ENCODE data around the gene PIEZO1. TPM values are rescaled to one million over a fixed set of nuclear protein-coding genes. Genes with fewer than 3 reads are reported as not detected.
"Not testable (repeated sequence)": the region's sequence is repeated elsewhere in the genome, so short reads cannot be mapped to it uniquely, and the experiment has no call there.

Gene PIEZO1
- total and polyA plus RNA-seq, 8 donors = 75.3 to 193 (median 103) TPM

DNA sequence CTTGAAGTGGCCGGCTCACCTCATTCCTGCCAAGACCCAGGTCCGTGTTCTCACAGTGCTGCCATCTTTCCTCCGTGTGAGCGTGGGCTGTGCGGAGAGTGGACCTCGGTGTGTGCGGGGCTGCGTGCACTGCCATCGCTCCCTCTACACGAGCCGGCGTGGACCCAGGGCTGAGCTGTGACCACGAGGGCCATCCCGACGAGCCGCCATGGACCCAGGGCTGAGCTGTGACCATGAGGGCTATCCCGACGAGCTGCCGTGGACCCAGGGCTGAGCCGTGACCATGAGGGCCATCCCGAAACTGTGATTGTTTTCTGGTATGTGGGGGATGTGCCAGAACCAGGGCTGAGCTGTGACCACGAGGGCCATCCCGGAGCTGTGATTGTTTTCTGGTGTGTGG is 113.2 kb downstream of the PIEZO1 start:
- no peak for ATAC-seq
- no peaks in the 10 kb centered on the region for H3K4me1 ChIP-seq
- peaks cover 0 to 23% of the 10 kb centered on the region in 2 donors for H3K36me3 ChIP-seq
- TF ChIP-seq, protein P1, sequence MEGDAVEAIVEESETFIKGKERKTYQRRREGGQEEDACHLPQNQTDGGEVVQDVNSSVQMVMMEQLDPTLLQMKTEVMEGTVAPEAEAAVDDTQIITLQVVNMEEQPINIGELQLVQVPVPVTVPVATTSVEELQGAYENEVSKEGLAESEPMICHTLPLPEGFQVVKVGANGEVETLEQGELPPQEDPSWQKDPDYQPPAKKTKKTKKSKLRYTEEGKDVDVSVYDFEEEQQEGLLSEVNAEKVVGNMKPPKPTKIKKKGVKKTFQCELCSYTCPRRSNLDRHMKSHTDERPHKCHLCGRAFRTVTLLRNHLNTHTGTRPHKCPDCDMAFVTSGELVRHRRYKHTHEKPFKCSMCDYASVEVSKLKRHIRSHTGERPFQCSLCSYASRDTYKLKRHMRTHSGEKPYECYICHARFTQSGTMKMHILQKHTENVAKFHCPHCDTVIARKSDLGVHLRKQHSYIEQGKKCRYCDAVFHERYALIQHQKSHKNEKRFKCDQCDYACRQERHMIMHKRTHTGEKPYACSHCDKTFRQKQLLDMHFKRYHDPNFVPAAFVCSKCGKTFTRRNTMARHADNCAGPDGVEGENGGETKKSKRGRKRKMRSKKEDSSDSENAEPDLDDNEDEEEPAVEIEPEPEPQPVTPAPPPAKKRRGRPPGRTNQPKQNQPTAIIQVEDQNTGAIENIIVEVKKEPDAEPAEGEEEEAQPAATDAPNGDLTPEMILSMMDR (IDR thresholded peaks at IDR 0.05) = no peak
- H3K27me3 ChIP-seq = no peaks in the 10 kb centered on the region
- no peak for DNase-seq
- intact Hi-C loops (cut with DNase I) = no loop called here
- no peaks in the 10 kb centered on the region for H3K9me3 ChIP-seq
- H3K27ac ChIP-seq = no peak overlapping the region
- no peak overlapping the region for H3K4me3 ChIP-seq

DNA sequence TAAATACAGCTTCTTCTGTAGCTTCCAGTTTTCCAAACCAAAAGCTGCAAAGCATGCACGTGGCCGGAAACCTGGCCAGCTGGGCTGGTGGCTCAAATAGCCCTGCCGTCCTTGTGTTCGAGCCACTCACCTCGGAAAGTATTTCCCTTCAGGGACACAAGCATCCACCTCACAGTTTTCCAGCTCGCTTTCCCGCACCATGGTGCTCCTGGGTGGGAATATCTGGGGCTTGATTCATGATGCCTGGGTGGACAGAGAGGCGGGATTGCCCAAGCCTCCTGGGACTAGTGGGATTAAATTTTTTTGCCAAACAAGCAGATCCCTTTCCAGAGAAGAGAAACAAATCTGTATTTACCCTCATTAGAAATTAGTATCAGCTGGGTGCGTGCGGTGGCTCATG is 115.0 kb downstream of the PIEZO1 start:
- TF ChIP-seq, protein P1 (IDR thresholded peaks at IDR 0.05) = no peak
- Histone ChIP-seq H3K4me1 (peaks cover 0 to 5% of the 10 kb centered on the region in 2 donors), H3K27me3 (no peaks in the 10 kb centered on the region), H3K4me3 (no peak overlapping the region), H3K36me3 (peaks cover 0 to 19% of the 10 kb centered on the region in 2 donors), H3K9me3 (no peaks in the 10 kb centered on the region), H3K27ac (no peak overlapping the region)
- DNase-seq = no peak
- no peak for ATAC-seq
- intact Hi-C loops (cut with DNase I) = no loop called here

DNA sequence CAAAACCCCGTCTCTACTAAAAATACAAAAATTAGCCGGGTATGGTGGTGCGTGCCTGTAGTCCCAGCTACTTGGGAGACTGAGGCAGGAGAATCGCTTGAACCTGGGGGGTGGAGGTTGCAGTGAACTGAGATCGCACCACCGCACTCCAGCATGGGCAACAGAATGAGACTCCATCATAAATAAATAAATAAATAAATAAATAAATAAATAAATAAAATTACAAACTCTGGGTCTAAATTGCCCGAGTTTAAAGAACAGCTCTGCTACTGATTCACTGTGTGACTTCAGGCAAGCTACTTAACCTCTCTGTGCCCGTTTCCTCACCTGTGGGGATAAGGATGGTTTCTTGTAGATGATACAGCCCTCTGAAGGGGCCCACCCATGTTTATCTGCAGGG is 115.5 kb downstream of the PIEZO1 start:
- Histone ChIP-seq H3K36me3 (peaks cover 0 to 17% of the 10 kb centered on the region in 2 donors), H3K4me1 (peaks cover 0 to 10% of the 10 kb centered on the region in 2 donors)
- ATAC-seq; intact Hi-C loops (cut with DNase I); DNase-seq; H3K9me3 ChIP-seq; H3K4me3 ChIP-seq; H3K27me3 ChIP-seq; H3K27ac ChIP-seq: not testable (repeated sequence)

DNA sequence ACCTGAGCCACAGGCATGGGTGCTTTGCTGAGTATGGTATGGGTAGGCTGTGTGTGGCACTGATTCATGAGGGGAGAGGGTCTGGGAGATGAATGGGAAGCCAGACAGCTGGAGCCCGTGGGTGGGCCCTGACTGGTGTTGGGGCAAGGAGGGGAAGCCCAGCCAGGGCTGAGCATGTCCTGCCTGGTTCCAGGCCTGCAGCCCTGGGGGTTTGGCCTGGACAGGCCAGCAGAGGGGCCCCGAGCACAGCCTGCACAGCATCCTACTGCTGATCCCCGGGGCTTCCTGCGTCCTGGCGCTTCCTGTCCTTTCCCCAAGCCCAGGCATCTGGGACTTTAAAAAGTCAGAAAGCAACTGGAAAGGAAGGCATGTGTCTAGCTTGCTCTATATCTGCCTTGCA is 117.6 kb downstream of the PIEZO1 start:
- Histone ChIP-seq H3K4me3 (no peak overlapping the region), H3K4me1 (peaks cover 0 to 18% of the 10 kb centered on the region in 2 donors), H3K9me3 (no peaks in the 10 kb centered on the region), H3K27ac (no peak overlapping the region), H3K36me3 (peaks cover 0 to 4% of the 10 kb centered on the region in 2 donors), H3K27me3 (no peaks in the 10 kb centered on the region)
- DNase-seq (no peak), ATAC-seq (no peak)
- intact Hi-C loops (cut with DNase I) = no loop called here
- TF ChIP-seq, protein P1 (IDR thresholded peaks at IDR 0.05) = no peak

DNA sequence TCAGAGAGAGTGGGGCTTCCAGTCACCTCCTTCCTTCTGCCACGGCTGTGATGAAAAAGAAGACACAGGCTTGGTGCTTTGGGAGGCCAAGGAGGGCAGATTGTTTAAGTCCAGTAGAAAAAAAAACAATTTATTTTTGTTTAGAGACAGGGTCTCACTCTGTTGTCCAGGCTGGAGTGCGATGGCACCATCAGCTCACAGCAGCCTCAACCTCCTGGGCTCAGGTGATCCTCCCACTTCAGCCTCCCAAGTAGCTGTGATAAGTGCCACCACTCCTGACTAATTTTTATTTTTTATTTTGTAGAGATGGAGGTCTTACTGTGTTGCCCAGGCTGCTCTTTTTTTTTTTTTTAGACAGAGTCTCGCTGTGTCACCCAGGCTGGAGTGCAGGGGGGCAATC is 119.5 kb downstream of the PIEZO1 start:
- Histone ChIP-seq H3K36me3 (no peaks in the 10 kb centered on the region), H3K4me1 (peaks cover 0 to 35% of the 10 kb centered on the region in 2 donors), H3K9me3 (no peaks in the 10 kb centered on the region), H3K27ac (no peak overlapping the region), H3K4me3 (no peak overlapping the region), H3K27me3 (no peaks in the 10 kb centered on the region)
- TF ChIP-seq, protein P1 (IDR thresholded peaks at IDR 0.05) = no peak
- intact Hi-C loops (cut with DNase I) = no loop called here
- no peak for ATAC-seq
- no peak for DNase-seq

Small RNAs within 50 kb of the gene (microRNA-seq; reads per million reads assigned to microRNA genes)
- 0 reads per million in 2 donors for gene MIR4722

Other genes with a start within 250 kb of the PIEZO1 start
- 10 to 100 TPM; 37.1 to 48.2 TPM for gene ZC3H18, start 214.8 kb downstream of the PIEZO1 start, total RNA-seq
- gene ZC3H18, start 214.8 kb downstream of the PIEZO1 start, polyA plus RNA-seq (ENCODE audit: insufficient read length in 6 of 6) = 10 to 100 TPM; 33.8 to 53.1 (median 38.5) TPM
- not detected for gene IL17C, start 146.6 kb downstream of the PIEZO1 start, total RNA-seq
- not detected for gene IL17C, start 146.6 kb downstream of the PIEZO1 start, polyA plus RNA-seq (ENCODE audit: insufficient read length in 6 of 6)
- gene CYBA, start 134.2 kb downstream of the PIEZO1 start, total RNA-seq = 100 to 1,000 TPM; 243 to 396 TPM
- 10 to 100 TPM; 48.8 to 93.9 (median 70.9) TPM for gene CYBA, start 134.2 kb downstream of the PIEZO1 start, polyA plus RNA-seq (ENCODE audit: insufficient read length in 6 of 6)
- 100 to 1,000 TPM in 1 of 2 donors, 10 to 100 TPM in 1; 66.3 to 154 TPM for gene MVD, start 122.1 kb downstream of the PIEZO1 start, total RNA-seq
- gene MVD, start 122.1 kb downstream of the PIEZO1 start, polyA plus RNA-seq (ENCODE audit: insufficient read length in 6 of 6) = 10 to 100 TPM; 24.3 to 47.7 (median 32.7) TPM
- 1 to 10 TPM; 1.9 to 2.3 TPM for gene SNAI3, start 98.7 kb downstream of the PIEZO1 start, total RNA-seq
- 1 to 10 TPM in 4 of 6 donors, under 1 TPM in 2; 0.86 to 1.9 (median 1.7) TPM for gene SNAI3, start 98.7 kb downstream of the PIEZO1 start, polyA plus RNA-seq (ENCODE audit: insufficient read length in 6 of 6)
- gene RNF166, start 78.8 kb downstream of the PIEZO1 start, total RNA-seq = 10 to 100 TPM; 28.4 to 54.0 TPM
- 10 to 100 TPM; 14.8 to 24.5 (median 15.4) TPM for gene RNF166, start 78.8 kb downstream of the PIEZO1 start, polyA plus RNA-seq (ENCODE audit: insufficient read length in 6 of 6)
- gene CTU2, start 78.7 kb downstream of the PIEZO1 start, total RNA-seq = 10 to 100 TPM; 15.4 to 19.8 TPM
- 10 to 100 TPM in 4 of 6 donors, 1 to 10 TPM in 2; 9.7 to 17.1 (median 12.1) TPM for gene CTU2, start 78.7 kb downstream of the PIEZO1 start, polyA plus RNA-seq (ENCODE audit: insufficient read length in 6 of 6)
- 10 to 100 TPM in 1 of 2 donors, 1 to 10 TPM in 1; 9.3 to 14.5 TPM for gene CDT1, start 18.6 kb upstream of the PIEZO1 start, total RNA-seq
- 10 to 100 TPM; 10.8 to 20.4 (median 13.4) TPM for gene CDT1, start 18.6 kb upstream of the PIEZO1 start, polyA plus RNA-seq (ENCODE audit: insufficient read length in 6 of 6)
- gene APRT, start 26.7 kb upstream of the PIEZO1 start, total RNA-seq = 100 to 1,000 TPM; 108 to 161 TPM
- 100 to 1,000 TPM in 2 of 6 donors, 10 to 100 TPM in 4; 69.9 to 106 (median 83.4) TPM for gene APRT, start 26.7 kb upstream of the PIEZO1 start, polyA plus RNA-seq (ENCODE audit: insufficient read length in 6 of 6)
- gene GALNS, start 71.7 kb upstream of the PIEZO1 start, total RNA-seq = 10 to 100 TPM; 46.3 to 46.5 TPM
- gene GALNS, start 71.7 kb upstream of the PIEZO1 start, polyA plus RNA-seq (ENCODE audit: insufficient read length in 6 of 6) = 10 to 100 TPM; 23.8 to 38.2 (median 29.7) TPM
- 10 to 100 TPM; 47.3 to 51.1 TPM for gene TRAPPC2L, start 71.9 kb upstream of the PIEZO1 start, total RNA-seq
- 10 to 100 TPM; 60.7 to 74.4 (median 71.6) TPM for gene TRAPPC2L, start 71.9 kb upstream of the PIEZO1 start, polyA plus RNA-seq (ENCODE audit: insufficient read length in 6 of 6)
- gene PABPN1L, start 81.4 kb upstream of the PIEZO1 start, total RNA-seq = not detected
- under 1 TPM in 1 of 6 donors, not detected in 5; 0.12 TPM for gene PABPN1L, start 81.4 kb upstream of the PIEZO1 start, polyA plus RNA-seq (ENCODE audit: insufficient read length in 6 of 6)
- 10 to 100 TPM in 1 of 2 donors, 1 to 10 TPM in 1; 8.9 to 10.4 TPM for gene CBFA2T3, start 192.0 kb upstream of the PIEZO1 start, total RNA-seq
- gene CBFA2T3, start 192.0 kb upstream of the PIEZO1 start, polyA plus RNA-seq (ENCODE audit: insufficient read length in 6 of 6) = 1 to 10 TPM; 3.8 to 6.8 (median 4.8) TPM

Data from left lung (tissue), 10 donors.